Left kidney (tissue), 8 donors: ENCODE data around the gene NPAS3. TPM values are rescaled to one million over a fixed set of nuclear protein-coding genes. Genes with fewer than 3 reads are reported as not detected.

ENCODE experiments used
- DNase-seq: peaks from one replicate; pipeline ENCODE4 v3.0.0-alpha.2; 2013
- long read RNA-seq, 8 donors: transcript quantifications; one replicate each; lab custom pipeline, GENCODE V29; 2026
- polyA plus RNA-seq: library from polyadenylated mRNA; unstranded; fragments of 120-200 nt; gene quantifications from one replicate; pipeline ENCODE4 v1.2.1, GENCODE V29; 2013; ENCODE audit not compliant: insufficient read length

Gene NPAS3
- 8.7 TPM for polyA plus RNA-seq
- long read RNA-seq, donor 1 = 0 reads
- long read RNA-seq, donor 2 = 0 reads
- long read RNA-seq, donor 3 = 0 reads
- long read RNA-seq, donor 4 = 0 reads
- long read RNA-seq, donor 5 = 0 reads
- long read RNA-seq, donor 6, partial matches to known transcripts = 0 of 1 reads
- long read RNA-seq, donor 6, other reads (novel, unspliced or antisense) = 0 of 1 reads
- long read RNA-seq, donor 7 = 0 reads
- long read RNA-seq, donor 8 = 0 reads

DNA sequence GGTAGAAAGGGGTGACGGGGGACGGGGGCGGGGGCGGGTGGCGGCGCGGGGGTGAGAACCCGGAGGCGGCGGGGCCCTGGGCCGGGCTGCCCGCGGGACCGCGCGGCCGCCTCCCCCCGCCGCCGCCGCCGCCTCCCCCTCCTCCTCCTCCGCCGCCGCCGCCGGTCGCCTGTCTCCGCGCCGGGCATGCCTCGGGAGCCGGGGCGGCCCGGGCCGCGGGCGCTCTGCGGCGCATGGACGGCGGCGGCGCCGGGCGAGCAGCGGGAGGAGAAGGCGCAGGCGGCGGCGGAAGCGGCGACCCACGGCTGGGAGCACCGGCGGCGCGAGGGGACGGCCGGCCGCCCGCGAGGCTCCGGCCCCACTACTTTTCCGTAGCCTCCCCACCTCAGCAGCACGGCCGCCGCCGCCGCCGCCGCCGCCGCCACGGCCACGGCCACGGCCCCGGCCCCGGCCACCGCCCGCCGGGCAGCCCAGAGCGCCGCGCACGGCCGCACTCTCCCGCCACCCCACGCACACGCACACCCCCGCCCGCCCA, at the start of gene NPAS3:
Gene NPAS3 (plus strand): TSS at position 161 of the 535 bp plus-strand sequence.
- DNase-seq = no peak

DNA sequence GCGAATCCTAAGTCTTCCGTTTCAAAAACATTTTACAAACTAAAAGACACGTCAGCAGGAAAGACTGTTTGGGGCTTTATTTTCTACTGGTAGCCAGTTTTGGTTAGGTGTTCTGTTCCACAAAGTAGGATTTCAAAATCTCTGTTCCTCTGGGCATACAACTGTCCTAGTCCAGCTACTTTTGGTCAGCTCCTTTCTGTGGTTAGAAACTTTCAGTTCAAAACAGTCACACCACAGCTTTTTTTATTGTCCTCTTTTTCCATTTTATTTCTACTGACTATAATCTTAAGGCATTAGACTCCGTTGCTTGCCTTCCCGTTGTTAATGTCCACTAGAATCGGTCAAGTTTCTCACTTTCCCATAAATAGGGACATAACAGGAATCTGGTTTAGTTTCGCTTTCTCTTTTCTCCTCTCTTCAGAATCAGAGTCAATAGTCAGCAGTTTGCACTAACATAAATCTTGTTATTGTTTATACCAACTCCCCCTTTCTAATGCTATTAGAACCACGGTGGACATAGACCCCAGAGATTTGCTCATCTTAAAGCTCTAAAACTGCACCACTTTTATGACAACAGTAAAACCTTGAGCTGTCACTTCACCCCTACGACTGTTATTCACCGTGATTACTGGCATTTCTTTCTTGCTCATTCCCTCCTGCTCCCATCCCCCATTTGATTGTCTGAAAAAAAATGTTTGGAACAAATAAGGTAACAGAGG, 41.5 kb upstream of the NPAS3 start:
- peak; percentile 42 for DNase-seq

DNA sequence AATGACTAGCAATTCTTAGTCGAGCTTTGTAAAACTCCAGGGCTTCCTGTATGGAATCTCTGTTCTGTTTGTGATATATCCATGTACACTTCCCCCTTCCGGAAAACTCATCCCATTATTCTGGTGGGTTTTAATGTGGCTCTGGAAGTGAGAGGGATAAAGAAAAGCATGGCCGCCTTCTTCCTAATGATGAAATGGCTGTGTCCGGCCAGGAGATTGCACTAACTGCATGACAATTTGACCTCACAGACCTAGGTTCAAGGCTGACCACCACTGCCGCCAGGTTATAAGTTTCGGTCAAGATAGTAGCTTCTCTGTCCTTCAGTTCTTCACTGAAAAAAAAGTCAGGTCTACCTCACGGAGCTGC, 41.0 kb upstream of the NPAS3 start:
- no peak for DNase-seq

DNA sequence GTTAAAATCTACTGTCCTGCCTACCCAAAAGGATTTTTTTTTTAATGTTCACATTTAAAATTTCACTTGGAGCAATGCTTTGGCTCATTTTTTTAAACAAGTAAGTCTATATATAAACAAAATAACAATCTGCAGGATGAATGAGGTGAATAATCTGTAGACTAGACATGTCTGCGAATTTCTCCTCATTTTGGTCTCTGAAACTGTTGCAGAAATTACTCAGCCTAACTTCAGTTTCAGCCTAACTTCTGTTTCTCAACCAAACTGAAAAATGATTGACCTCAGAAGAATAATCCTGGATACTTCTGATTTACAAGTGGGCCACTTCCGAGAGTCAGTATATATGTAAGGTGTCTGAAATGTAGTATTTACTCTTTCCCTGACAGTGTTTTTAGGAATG, 39.8 kb upstream of the NPAS3 start:
- no peak for DNase-seq

DNA sequence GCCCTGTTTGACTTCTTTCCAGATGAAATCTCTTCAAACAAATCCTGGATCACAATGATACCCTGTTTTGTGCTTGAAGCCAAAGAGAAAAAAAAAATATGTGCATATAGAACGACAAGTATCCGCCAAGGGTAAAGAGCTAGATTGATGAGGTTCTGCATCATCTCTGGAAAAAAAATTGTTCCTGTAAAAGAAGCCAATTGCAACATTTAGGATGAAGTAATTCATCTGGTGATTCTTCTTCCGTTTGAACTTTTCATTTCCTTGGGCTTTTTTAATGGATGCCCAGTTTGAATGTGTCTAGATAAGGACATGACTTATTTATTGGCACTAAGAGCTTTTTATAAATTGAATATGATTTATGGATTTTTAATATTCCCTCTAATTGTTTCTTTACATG, 38.1 kb upstream of the NPAS3 start:
- no peak for DNase-seq

DNA sequence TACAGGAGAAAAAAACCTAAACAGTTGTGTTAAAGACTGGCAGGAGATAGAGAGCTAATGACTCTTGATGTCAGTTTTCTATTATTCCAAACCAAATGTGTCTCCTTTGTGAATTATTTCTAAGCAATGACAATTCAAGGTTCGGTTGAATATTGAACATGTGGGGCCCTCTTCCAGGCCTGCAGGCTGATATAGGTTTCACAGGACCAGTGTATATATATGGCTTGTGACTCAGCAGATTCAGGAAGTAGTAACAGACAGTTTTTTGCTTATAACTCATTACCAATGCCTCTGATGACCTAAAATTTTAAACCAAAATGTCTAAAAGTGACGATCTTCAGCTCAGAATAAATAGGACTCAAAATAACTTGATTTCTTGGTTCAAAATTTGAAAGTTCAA, 33.7 kb upstream of the NPAS3 start:
- no peak for DNase-seq

DNA sequence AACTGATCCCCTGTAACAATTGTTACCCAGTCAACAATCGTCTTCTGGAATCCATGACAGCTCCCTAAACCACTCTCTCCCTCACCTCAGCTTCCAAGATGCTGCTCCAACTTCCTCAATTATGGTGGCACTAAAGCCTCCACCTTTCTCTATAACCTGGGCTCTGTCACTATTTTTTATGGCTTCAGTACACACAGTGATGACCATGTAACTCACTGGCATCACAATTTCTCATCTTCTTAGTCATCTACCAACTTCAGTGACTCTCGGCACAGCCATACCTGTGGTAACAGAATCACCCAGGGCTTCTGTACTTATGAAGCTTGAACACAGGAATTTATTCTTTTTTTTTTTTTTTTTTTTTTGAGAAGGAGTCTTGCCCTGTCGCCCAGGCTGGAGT, 32.0 kb upstream of the NPAS3 start:
- DNase-seq = no peak

DNA sequence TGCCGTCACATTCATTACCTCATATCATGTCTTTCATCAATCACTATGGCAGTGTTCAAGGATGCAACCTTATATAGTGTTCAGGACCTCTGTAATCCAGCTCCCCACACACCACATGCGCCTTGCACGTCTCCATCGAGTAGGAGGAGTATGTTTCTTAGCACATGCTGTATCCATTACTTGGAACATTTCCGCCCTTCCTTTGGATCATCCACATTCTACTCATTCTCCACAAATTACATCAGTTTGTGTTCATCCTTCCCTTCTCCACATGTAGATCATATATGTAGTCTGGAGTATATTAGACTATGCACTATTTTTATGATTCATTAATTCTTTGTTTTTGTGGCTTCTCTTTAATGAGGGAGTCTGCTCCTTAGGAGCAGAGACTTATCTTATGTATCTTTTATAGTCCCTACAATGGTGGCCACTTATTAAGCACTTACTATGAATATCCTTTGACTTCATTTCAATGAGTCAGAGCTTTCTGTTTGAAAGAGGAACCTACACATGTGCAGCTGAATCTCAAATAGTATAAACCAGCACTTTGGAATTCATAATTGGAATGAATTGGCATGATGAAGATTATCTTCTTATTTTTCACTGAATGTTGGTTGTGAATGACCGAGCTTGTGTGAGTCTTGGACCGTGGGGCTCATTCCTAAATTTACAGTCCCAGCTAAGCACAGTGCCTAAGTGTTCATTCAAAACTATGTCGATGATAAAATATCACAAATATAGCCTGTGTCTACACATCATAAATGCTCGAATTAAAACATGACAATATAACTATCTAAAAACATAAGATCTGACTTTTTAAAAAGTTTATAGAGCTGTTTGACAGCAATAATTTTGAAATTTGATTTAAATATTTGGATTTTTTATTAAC, 30.2 kb upstream of the NPAS3 start:
- DNase-seq = no peak

DNA sequence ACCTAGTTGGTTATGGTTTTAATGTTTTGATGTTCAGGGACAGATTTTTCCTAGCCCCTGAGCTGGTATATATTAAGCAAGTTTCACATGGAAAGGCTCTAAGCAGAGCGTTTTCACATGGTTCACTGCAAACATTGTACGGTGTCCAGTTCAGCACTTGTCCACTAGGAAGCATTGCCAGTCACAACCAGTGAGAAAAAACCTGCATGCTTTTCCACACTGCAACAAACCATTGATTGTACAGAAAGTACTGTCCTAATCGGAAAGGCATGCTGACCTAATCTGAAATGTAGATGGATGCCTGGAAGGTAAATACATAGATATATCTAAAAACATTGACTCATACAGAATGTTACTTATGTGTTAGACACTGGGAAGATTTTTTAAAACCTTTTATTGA, 25.0 kb upstream of the NPAS3 start:
- DNase-seq = no peak

DNA sequence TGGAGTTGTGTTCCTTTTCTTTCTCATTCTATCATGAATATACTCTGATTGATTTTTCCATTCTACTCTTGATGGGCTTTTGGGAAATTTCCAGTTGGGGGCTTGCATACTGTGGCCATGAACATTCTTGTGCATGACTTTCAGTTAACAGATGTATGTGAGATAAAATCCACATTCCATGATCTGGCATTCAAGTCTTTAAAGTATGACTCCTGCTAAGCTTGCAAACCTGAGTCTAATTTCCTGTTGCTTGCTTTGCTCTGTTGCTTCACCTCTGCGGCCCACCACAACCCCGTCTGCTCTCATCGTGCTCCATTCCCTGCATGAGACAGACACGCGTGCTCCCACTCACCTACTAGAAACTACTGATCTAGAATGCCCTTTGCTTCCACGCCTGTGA, 24.3 kb upstream of the NPAS3 start:
- no peak for DNase-seq

DNA sequence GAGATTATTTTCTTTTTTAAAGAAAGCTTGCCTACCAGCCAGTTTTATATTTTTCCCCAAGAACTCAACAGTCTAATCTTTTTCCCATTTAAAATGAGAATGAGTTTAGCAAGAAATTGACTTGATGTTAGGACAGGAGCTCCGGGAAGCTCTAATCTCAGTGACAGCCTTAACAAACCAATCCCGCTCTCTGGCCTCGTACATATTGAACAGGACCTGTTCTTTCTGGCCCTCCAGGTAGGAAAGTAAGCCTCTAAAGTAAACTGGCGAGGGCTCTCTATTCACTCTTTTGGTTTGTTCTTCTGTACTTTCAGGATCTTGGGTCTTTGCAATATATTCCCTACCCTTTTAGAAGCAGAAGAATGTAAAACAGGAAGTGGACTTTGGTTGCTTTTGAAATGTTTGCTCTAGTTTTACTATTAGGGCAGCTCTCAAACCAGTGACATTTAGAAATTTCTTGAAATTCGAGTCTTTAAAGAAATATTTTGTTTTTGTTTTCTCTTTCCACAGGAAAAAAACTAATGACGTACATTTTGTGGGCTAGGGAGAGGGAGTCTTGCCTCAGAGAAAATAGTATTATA, 17.9 kb upstream of the NPAS3 start:
- no peak for DNase-seq

DNA sequence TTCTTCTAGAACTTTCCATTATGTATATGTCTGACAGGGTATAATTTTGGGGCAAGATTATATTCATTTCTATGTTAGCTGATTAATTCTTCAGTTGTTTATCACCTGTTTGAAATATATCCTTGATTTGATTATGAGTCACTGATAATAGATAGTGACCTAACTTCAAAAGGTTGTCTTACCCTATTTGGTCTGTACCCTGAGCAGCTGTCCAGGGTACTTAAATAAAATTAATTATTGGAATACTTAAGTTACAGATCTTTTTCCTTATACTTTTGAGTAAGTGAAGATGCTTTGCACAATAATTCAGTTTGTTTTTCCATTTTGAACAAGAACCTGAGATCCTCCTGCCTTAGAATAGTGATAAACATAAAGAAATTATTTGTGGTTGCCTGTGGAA, 13.2 kb upstream of the NPAS3 start:
- DNase-seq = no peak

DNA sequence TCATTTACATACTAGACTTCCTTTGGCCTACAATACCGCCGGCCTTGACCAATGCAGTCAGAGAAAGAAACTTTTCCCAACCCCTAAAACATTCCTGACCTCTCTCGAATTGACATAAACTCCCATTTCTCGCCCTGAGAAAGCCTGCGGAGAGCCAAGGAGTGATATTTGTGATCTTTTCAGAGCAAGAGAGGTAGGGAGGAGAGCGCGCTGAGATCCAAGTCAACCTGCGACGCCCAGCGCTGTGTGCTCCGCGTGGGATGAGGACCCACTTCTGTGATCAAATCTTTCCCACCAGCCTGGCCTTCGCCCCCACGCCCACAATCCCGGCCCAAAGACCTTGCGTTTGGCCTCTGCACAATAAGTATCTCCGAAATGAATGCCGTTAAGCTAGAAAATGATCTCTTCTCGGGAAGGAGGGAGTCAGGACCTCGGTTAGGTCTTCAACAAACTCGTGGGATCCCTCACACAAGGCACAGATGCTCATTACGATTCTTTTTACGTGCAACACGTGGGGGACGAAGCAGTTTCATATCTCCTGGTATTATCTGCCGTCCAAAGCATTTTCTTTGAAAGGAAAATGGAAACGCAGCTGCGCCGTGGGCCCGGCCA, 6.3 kb upstream of the NPAS3 start:
- no peak for DNase-seq

DNA sequence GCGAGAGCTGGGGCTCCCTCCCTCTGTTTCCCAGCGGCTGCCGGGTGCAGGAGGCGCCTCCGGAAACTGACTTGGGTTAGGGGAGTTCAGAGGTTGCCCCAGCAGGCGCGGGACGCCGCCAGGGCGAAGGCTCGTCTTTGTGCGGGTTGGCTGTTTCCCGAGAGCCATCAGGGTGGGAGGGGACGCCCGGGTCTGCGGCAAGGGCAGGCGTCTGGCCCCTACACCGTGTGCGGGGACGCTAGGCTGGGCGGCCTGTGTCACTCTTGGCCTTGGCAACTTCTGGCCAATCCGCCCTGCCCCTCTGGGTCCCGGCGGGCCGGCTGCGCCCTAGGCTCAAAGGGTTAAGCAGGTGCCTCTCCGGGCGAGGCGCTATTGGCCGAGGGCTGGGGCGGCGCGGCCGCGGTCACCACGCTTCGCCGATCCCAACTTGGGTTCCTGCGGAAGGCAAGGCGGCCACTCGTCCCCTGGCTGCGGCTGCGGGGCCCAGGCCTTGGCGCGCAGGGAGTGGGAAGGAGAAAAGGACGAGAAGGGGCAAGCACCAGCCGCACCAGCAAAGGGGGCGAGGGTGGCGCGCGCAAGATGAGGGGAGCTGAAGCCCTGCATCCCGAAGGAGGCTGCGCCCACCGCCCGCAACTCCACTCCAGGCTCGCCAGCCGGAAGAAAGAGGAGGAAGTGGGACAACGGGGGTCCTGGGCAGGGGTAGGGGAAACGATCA, 5.6 kb upstream of the NPAS3 start:
- DNase-seq = no peak

DNA sequence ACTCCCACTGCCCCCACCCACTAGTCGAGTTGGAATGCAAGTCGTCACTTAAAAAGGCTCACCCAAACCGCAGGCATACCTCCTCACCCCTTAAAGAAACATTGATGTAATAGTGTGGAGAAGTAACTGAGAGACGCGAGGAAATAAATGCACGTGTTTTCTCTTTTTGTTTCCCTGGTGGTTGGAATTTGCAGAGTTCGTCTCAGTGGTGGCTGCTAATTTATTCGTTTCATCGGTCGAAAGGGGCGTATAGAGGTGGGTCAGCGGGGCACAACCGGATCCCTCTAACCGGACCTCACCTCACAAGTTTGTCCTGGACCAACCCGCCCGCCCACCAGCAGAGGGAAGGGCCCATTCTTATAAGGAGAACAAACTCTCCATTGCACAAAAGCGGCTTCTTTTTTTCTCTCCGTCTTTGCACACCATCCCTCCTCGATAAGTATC, 5.0 kb upstream of the NPAS3 start:
- no peak for DNase-seq

DNA sequence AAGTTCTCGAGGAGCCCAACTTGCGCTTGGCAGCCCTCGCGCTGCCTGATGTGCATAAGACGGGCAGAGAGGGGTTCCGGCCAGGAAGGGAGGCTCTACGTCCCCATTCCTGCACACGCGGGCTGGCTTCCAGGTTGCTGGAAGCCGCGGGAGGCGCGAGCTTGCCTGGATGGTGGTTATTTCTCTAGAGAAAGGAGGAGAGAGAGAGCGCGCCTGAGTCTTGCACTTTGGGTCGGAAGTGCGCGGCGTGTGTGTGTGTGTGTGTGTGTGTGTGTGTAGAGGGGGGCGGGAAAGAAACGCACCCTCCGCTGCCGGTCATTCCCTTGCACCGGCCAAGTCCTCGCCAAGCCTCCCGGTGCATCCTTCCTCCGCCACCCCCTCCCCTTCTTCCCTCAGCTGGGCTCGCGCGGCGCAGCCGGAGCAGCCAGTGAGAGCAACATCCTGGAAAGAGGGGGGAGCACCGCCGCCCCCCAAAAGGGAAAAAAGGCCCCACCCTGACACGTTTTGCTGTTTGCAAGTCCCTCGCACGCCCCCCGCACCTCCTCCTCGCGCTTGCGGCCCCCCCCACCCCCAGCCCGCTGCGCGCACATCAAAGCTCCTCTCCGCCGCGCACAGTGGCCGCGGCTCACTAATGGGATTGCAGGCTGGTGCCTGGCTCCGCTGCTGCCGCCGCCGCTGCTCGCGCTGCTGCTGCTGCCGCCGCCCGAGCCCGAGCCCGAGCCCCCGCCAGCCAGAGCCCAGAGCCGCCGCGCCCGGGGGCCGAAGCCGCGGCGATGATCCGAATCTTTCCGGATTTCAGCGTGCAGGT, 4.4 kb upstream of the NPAS3 start:
- DNase-seq = no peak

DNA sequence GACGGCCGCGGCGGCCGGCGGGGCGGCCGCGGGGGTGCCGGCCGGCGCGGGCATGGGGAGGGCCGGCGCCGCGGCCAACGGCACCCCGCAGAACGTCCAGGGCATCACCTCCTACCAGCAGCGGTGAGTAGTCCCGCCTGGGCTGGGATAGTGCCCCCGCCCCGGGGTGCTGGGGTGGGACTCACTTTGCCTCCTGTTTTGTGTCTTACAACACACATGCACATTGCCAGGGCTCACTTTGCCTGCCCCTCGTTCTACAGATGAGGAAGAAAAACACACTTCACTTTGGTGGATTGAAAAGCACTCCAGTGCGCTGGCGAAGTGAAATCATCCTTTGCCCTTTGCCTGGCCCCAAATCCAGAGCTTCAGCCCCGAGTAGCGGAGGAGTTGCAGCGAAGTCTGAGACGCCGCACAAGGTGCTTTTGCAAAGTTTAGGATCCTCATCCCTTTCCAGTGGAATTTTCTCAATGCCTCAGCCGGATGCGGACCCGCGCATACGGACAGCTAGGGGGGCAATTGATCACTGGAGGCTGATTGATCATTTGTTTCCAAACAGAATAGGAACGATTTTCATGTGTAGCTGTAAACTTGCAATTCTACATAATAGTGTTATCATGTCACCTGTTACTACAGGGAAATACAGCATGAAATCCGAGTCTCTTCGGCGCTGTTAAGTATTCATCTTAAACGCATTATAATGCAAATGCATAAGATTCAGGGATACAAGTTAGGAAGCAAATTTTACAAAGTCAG, 3.6 kb upstream of the NPAS3 start:
- DNase-seq = no peak

DNA sequence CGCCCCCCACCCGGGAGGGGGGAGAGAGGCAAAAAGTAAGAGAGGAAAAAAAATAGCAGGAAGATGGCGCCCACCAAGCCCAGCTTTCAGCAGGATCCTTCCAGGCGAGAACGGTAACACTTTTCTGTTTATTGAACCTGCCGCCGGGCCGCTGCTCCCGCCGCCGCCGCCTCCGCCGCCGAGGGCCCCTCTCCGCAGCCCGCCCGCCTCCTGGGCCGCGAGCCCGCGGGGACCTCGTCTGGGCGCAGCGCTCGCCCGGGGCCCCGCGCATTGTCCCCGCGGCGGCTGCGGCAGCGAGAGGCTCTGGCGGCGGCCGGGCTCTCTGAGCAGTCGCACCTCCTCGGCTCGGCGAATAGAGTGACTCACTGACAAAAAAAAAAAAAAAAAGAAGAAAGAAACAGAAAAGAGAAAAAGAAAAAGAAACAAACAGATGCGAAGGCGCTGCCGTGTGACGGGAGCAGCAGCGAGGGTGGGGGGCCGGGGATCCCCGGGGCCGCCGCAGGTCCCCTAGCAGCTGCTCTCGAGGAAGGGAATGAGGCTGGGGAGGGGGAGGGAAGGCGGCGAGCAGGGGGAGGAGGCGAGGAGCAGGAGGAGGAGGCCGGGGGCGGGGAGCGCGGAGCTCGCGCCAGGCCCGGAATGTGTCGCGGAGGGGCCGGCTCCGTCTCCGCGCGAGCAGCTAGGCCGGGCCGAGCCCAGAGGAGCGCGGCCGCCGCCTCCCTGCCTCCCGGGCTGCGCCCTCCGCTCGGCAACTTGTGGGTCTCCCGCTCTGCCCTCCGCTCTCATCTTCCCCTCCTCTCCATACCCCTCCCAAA, 781 bp downstream of the NPAS3 start:
- peak; percentile 81 for DNase-seq
